GM23338 (cell line): ENCODE measurements around the gene KISS1R. TPM values are rescaled to one million over a fixed set of nuclear protein-coding genes. Genes with fewer than 3 reads are reported as not detected.

Source experiments
- ATAC-seq: fragments of 200-7000 bp; cut with Tn5 transposase; 3 replicates; pipeline ENCODE4 v1.9.1; 2020
- DNase-seq: peaks from one replicate; pipeline ENCODE4 v3.0.0-alpha.2; 2015; ENCODE audit warnings: low spot score
- H2AFZ ChIP-seq: fragments of 200-600 bp; sonication (generic); 2 replicates; pipeline ENCODE4 v1.8.0; 2016; ENCODE audit warnings: antibody characterized with exemption, mild to moderate bottlenecking, moderate library complexity
- H3F3A ChIP-seq: fragments of 200-600 bp; sonication (generic); replicated peaks from 2 replicates; pipeline ENCODE4 v1.8.0; 2017; ENCODE audit warnings: antibody characterized with exemption, mixed run types, low read depth
- H3K27ac ChIP-seq: fragments of 200-600 bp; sonication (generic); 2 replicates; pipeline ENCODE4 v1.6.1; 2016; ENCODE audit warnings: low read depth
- H3K27me3 ChIP-seq: fragments of 200-600 bp; sonication (generic); 2 replicates; pipeline ENCODE4 v1.8.0; 2016; ENCODE audit warnings: mild to moderate bottlenecking, mixed run types, moderate library complexity; ENCODE audit not compliant: insufficient read depth
- H3K36me3 ChIP-seq: fragments of 200-600 bp; sonication (generic); 2 replicates; pipeline ENCODE4 v1.8.0; 2016; ENCODE audit warnings: mild to moderate bottlenecking; ENCODE audit not compliant: insufficient read depth
- H3K4me1 ChIP-seq: fragments of 200-600 bp; sonication (generic); 2 replicates; pipeline ENCODE4 v1.8.0; 2016; ENCODE audit warnings: mild to moderate bottlenecking, moderate library complexity; ENCODE audit not compliant: insufficient read depth
- H3K4me2 ChIP-seq: fragments of 200-600 bp; sonication (generic); 2 replicates; pipeline ENCODE4 v1.7.1; 2017; ENCODE audit warnings: mixed run types
- H3K4me3 ChIP-seq: fragments of 200-600 bp; sonication (generic); 2 replicates; pipeline ENCODE4 v1.6.1; 2016; ENCODE audit warnings: mixed run types
- H3K79me2 ChIP-seq: fragments of 200-600 bp; sonication (generic); replicated peaks from 2 replicates; pipeline ENCODE4 v1.8.0; 2017; ENCODE audit warnings: mild to moderate bottlenecking; ENCODE audit not compliant: insufficient read depth
- H3K9me2 ChIP-seq: fragments of 200-600 bp; sonication (generic); 2 replicates; pipeline ENCODE4 v1.8.0; 2017; ENCODE audit not compliant: insufficient read depth
- H4K20me1 ChIP-seq: fragments of 200-600 bp; sonication (generic); replicated peaks from 2 replicates; pipeline ENCODE4 v1.8.0; 2017; ENCODE audit warnings: mild to moderate bottlenecking; ENCODE audit not compliant: insufficient read depth
- H3K27ac Mint-ChIP-seq: 2 replicates; pipeline ENCODE4 v1.8.0; 2020; ENCODE audit warnings: inconsistent platforms, mild to moderate bottlenecking, moderate library complexity, mixed read lengths
- H3K27me3 Mint-ChIP-seq: 3 replicates; pipeline ENCODE4 v1.8.0; 2022; ENCODE audit warnings: low read depth, mild to moderate bottlenecking, moderate library complexity, mixed read lengths, inconsistent platforms; ENCODE audit not compliant: insufficient read depth, poor library complexity
- H3K36me3 Mint-ChIP-seq: 3 replicates; pipeline ENCODE4 v1.8.0; 2021; ENCODE audit warnings: low read depth, mild to moderate bottlenecking, inconsistent platforms, moderate library complexity, mixed read lengths
- H3K4me1 Mint-ChIP-seq: 3 replicates; pipeline ENCODE4 v1.8.0; 2020; ENCODE audit warnings: mild to moderate bottlenecking, inconsistent platforms, mixed read lengths
- H3K4me3 Mint-ChIP-seq: 3 replicates; pipeline ENCODE4 v1.8.0; 2021; ENCODE audit warnings: moderate library complexity, mild to moderate bottlenecking, inconsistent platforms, mixed read lengths
- H3K9me3 Mint-ChIP-seq: 3 replicates; pipeline ENCODE4 v1.8.0; 2020; ENCODE audit warnings: moderate library complexity, mild to moderate bottlenecking, inconsistent platforms, mixed read lengths
- CREB1 ChIP-seq: fragments of 250-450 bp; sonication (Bioruptor Pico); IDR thresholded peaks from 2 replicates; pipeline ENCODE4 v1.5.0; 2020; ENCODE audit warnings: low read depth, mild to moderate bottlenecking, moderate library complexity
- EZH2 ChIP-seq: fragments of 200-600 bp; sonication (generic); IDR thresholded peaks from one replicate; pipeline ENCODE4 v1.8.0; 2017; ENCODE audit warnings: antibody characterized with exemption, mild to moderate bottlenecking, low read depth; ENCODE audit not compliant: unreplicated experiment
- EZH2phosphoT487 ChIP-seq: fragments of 200-600 bp; sonication (generic); IDR thresholded peaks from one replicate; pipeline ENCODE4 v1.8.1; 2018; ENCODE audit warnings: antibody characterized with exemption; ENCODE audit not compliant: unreplicated experiment
- NANOG ChIP-seq: IDR thresholded peaks from 2 replicates; pipeline ENCODE4 v1.6.1; 2016; ENCODE audit warnings: antibody characterized with exemption, borderline replicate concordance
- POLR2AphosphoS5 ChIP-seq: IDR thresholded peaks from 2 replicates; pipeline ENCODE4 v1.6.1; 2016; ENCODE audit warnings: antibody characterized with exemption, low read depth
- STAT1 ChIP-seq: IDR thresholded peaks from one replicate; pipeline ENCODE4 v1.6.1; 2016; ENCODE audit warnings: antibody characterized with exemption; ENCODE audit not compliant: unreplicated experiment
- ZNF114 ChIP-seq: fragments of 250-450 bp; sonication (Bioruptor Pico); IDR thresholded peaks from 2 replicates; pipeline ENCODE4 v1.5.0; 2020; ENCODE audit warnings: mild to moderate bottlenecking, moderate library complexity
- ZNF331 ChIP-seq: fragments of 250-450 bp; sonication (Bioruptor Pico); IDR thresholded peaks from 2 replicates; pipeline ENCODE4 v1.5.0; 2020; ENCODE audit warnings: low read depth, mild to moderate bottlenecking, moderate library complexity
- long read RNA-seq: library from polyadenylated mRNA; unstranded; transcript quantifications from one replicate; pipeline ENCODE4 v2.0.0, GENCODE V29; 2020; ENCODE audit not compliant: unreplicated experiment
- polyA plus RNA-seq: library from polyadenylated mRNA; unstranded; fragments of >200 nt; fragmentation: Nextera tagmentation; extraction: Ambion mirVana; gene quantifications from 2 replicates; pipeline ENCODE4 v1.2.1, GENCODE V29; 2016
- total RNA-seq: library from RNA; depleted of rRNA; stranded (reverse); fragments of >200 nt; shearing (Covaris generic); gene quantifications from 2 replicates; pipeline ENCODE4 v1.2.3, GENCODE V29; 2014; rRNA removed
- TF ChIP-seq, protein P1 (sequence below): IDR thresholded peaks from one replicate; pipeline ENCODE4 v1.6.1; 2018; ENCODE audit warnings: antibody characterized with exemption; ENCODE audit not compliant: unreplicated experiment
- TF ChIP-seq, protein P2 (sequence below): fragments of 250-450 bp; sonication (Bioruptor Pico); IDR thresholded peaks from 2 replicates; pipeline ENCODE4 v1.5.0; 2020; ENCODE audit warnings: mild to moderate bottlenecking, moderate library complexity
- TF ChIP-seq, protein P3 (sequence below), 2 experiments: fragments of 200-600 bp in 1 of 2; sonication (generic) in 1 of 2; conservative IDR thresholded peaks; 2 replicates each; pipeline versions ENCODE4 v1.5.1 to v1.6.1; 2016 to 2017; ENCODE audit warnings: antibody characterized with exemption in 2 of 2, low read depth in 2 of 2, mild to moderate bottlenecking in 2 of 2, moderate library complexity in 1 of 2
- TF ChIP-seq, protein P4 (sequence below): IDR thresholded peaks from 2 replicates; pipeline ENCODE4 v1.6.1; 2016; ENCODE audit warnings: antibody characterized with exemption

The KISS1R gene
- total RNA-seq: 2.4 and 4.0 TPM in 2 replicates
- 0.78 and 1.0 TPM in 2 replicates for polyA plus RNA-seq
- long read RNA-seq: 0 reads

DNA sequence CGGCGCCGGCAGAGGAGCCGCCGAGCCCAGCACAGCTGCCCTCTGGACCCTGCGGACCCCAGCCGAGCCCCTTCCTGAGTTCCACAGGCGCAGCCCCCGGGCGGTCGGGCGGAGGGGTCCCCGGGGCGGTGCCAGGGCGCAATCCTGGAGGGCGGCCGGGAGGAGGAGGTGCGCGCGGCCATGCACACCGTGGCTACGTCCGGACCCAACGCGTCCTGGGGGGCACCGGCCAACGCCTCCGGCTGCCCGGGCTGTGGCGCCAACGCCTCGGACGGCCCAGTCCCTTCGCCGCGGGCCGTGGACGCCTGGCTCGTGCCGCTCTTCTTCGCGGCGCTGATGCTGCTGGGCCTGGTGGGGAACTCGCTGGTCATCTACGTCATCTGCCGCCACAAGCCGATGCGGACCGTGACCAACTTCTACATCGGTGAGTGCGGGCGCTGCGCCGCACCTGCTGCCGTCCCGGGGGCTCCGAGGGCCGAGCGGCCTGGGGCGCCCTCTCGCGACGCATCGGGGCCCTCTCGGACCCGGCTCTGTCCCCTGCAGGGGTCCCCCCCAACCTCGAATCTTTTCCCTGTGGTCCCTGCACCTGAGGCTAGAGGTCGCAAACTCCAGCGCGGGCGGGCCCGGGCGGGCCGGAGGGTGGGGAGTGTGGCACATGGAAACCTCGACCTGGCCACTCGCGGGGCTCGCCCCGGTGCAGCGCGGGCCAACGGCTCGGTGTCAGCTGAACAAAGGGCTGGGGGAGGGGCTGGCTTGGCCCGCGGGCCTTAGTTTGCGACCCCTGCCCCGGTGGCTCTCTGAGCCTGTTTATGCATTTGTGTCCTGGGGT is at the start of gene KISS1R:
KISS1R (plus strand) TSS at position 11 of the 829 bp plus-strand sequence; CDS start at position 181, 170 bp downstream.
- Mint-ChIP-seq H3K4me3 (peak within 1 kb of the TSS; percentile 67), H3K4me1 (peaks cover 4% of the 10 kb centered on the region; the same call in 2 of the 3 replicates), H3K9me3 (no peaks in the 10 kb centered on the region), H3K27ac (no peak within 1 kb of the TSS), H3K36me3 (no peaks in the 10 kb centered on the region), H3K27me3 (peaks cover 56% of the 10 kb centered on the region)
- H3K4me1 ChIP-seq: no peaks in the 10 kb centered on the region; the same call in 1 of the 2 replicates
- peaks cover 87% of the 10 kb centered on the region for H3K27me3 ChIP-seq
- H3K79me2 ChIP-seq: no peaks in the 10 kb centered on the region
- H3K4me2 ChIP-seq: peak within 1 kb of the TSS; percentile 87
- peak; percentile 64 for ATAC-seq
- no peaks in the 10 kb centered on the region; the same call in 1 of the 2 replicates for H4K20me1 ChIP-seq
- H2AFZ ChIP-seq: peak within 1 kb of the TSS; percentile 94
- H3F3A ChIP-seq: peaks cover 18% of the 10 kb centered on the region
- H3K4me3 ChIP-seq: peak within 1 kb of the TSS; percentile 72
- TF ChIP-seq, protein P1, sequence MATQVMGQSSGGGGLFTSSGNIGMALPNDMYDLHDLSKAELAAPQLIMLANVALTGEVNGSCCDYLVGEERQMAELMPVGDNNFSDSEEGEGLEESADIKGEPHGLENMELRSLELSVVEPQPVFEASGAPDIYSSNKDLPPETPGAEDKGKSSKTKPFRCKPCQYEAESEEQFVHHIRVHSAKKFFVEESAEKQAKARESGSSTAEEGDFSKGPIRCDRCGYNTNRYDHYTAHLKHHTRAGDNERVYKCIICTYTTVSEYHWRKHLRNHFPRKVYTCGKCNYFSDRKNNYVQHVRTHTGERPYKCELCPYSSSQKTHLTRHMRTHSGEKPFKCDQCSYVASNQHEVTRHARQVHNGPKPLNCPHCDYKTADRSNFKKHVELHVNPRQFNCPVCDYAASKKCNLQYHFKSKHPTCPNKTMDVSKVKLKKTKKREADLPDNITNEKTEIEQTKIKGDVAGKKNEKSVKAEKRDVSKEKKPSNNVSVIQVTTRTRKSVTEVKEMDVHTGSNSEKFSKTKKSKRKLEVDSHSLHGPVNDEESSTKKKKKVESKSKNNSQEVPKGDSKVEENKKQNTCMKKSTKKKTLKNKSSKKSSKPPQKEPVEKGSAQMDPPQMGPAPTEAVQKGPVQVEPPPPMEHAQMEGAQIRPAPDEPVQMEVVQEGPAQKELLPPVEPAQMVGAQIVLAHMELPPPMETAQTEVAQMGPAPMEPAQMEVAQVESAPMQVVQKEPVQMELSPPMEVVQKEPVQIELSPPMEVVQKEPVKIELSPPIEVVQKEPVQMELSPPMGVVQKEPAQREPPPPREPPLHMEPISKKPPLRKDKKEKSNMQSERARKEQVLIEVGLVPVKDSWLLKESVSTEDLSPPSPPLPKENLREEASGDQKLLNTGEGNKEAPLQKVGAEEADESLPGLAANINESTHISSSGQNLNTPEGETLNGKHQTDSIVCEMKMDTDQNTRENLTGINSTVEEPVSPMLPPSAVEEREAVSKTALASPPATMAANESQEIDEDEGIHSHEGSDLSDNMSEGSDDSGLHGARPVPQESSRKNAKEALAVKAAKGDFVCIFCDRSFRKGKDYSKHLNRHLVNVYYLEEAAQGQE: no peak
- no peak for TF ChIP-seq ZNF114 (CRISPR knock-in tag)
- TF ChIP-seq POLR2AphosphoS5: peak; percentile 23; the same call in 1 of the 2 replicates
- TF ChIP-seq, protein P2, sequence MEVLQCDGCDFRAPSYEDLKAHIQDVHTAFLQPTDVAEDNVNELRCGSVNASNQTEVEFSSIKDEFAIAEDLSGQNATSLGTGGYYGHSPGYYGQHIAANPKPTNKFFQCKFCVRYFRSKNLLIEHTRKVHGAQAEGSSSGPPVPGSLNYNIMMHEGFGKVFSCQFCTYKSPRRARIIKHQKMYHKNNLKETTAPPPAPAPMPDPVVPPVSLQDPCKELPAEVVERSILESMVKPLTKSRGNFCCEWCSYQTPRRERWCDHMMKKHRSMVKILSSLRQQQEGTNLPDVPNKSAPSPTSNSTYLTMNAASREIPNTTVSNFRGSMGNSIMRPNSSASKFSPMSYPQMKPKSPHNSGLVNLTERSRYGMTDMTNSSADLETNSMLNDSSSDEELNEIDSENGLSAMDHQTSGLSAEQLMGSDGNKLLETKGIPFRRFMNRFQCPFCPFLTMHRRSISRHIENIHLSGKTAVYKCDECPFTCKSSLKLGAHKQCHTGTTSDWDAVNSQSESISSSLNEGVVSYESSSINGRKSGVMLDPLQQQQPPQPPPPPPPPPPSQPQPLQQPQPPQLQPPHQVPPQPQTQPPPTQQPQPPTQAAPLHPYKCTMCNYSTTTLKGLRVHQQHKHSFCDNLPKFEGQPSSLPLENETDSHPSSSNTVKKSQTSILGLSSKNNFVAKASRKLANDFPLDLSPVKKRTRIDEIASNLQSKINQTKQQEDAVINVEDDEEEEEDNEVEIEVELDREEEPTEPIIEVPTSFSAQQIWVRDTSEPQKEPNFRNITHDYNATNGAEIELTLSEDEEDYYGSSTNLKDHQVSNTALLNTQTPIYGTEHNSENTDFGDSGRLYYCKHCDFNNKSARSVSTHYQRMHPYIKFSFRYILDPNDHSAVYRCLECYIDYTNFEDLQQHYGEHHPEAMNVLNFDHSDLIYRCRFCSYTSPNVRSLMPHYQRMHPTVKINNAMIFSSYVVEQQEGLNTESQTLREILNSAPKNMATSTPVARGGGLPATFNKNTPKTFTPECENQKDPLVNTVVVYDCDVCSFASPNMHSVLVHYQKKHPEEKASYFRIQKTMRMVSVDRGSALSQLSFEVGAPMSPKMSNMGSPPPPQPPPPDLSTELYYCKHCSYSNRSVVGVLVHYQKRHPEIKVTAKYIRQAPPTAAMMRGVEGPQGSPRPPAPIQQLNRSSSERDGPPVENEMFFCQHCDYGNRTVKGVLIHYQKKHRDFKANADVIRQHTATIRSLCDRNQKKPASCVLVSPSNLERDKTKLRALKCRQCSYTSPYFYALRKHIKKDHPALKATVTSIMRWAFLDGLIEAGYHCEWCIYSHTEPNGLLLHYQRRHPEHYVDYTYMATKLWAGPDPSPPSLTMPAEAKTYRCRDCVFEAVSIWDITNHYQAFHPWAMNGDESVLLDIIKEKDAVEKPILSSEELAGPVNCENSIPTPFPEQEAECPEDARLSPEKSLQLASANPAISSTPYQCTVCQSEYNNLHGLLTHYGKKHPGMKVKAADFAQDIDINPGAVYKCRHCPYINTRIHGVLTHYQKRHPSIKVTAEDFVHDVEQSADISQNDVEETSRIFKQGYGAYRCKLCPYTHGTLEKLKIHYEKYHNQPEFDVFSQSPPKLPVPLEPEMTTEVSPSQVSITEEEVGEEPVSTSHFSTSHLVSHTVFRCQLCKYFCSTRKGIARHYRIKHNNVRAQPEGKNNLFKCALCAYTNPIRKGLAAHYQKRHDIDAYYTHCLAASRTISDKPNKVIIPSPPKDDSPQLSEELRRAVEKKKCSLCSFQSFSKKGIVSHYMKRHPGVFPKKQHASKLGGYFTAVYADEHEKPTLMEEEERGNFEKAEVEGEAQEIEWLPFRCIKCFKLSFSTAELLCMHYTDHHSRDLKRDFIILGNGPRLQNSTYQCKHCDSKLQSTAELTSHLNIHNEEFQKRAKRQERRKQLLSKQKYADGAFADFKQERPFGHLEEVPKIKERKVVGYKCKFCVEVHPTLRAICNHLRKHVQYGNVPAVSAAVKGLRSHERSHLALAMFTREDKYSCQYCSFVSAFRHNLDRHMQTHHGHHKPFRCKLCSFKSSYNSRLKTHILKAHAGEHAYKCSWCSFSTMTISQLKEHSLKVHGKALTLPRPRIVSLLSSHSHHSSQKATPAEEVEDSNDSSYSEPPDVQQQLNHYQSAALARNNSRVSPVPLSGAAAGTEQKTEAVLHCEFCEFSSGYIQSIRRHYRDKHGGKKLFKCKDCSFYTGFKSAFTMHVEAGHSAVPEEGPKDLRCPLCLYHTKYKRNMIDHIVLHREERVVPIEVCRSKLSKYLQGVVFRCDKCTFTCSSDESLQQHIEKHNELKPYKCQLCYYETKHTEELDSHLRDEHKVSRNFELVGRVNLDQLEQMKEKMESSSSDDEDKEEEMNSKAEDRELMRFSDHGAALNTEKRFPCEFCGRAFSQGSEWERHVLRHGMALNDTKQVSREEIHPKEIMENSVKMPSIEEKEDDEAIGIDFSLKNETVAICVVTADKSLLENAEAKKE (CRISPR knock-in tag): no peak
- no peak for TF ChIP-seq ZNF331 (CRISPR knock-in tag)
- no peak for TF ChIP-seq NANOG
- TF ChIP-seq, protein P3, sequence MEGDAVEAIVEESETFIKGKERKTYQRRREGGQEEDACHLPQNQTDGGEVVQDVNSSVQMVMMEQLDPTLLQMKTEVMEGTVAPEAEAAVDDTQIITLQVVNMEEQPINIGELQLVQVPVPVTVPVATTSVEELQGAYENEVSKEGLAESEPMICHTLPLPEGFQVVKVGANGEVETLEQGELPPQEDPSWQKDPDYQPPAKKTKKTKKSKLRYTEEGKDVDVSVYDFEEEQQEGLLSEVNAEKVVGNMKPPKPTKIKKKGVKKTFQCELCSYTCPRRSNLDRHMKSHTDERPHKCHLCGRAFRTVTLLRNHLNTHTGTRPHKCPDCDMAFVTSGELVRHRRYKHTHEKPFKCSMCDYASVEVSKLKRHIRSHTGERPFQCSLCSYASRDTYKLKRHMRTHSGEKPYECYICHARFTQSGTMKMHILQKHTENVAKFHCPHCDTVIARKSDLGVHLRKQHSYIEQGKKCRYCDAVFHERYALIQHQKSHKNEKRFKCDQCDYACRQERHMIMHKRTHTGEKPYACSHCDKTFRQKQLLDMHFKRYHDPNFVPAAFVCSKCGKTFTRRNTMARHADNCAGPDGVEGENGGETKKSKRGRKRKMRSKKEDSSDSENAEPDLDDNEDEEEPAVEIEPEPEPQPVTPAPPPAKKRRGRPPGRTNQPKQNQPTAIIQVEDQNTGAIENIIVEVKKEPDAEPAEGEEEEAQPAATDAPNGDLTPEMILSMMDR (conservative IDR thresholded peaks at IDR 0.05; ENCODE audit: low read depth in 2 of 2): peak; percentile 65 to 88
- peak; percentile 68 for TF ChIP-seq CREB1 (CRISPR knock-in tag)
- no peak for TF ChIP-seq EZH2phosphoT487
- TF ChIP-seq, protein P4, sequence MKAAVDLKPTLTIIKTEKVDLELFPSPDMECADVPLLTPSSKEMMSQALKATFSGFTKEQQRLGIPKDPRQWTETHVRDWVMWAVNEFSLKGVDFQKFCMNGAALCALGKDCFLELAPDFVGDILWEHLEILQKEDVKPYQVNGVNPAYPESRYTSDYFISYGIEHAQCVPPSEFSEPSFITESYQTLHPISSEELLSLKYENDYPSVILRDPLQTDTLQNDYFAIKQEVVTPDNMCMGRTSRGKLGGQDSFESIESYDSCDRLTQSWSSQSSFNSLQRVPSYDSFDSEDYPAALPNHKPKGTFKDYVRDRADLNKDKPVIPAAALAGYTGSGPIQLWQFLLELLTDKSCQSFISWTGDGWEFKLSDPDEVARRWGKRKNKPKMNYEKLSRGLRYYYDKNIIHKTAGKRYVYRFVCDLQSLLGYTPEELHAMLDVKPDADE: no peak
- TF ChIP-seq STAT1: no peak
- peak; percentile 12 for TF ChIP-seq EZH2
- H3K9me2 ChIP-seq: no peaks in the 10 kb centered on the region
- no peak within 1 kb of the TSS for H3K27ac ChIP-seq
- DNase-seq: peak; percentile 93
- H3K36me3 ChIP-seq: no peaks in the 10 kb centered on the region
